Thyroid gland (tissue), 4 donors: Measurements from ENCODE around the gene MED9.

Experiments used
- CTCF ChIP-seq, 6 experiments: fragments of 200-600 bp in 3 of 6; fragments of 450-650 bp in 3 of 6; sonication (generic) in 3 of 6; IDR thresholded peaks; one replicate each; pipeline ENCODE4 v1.5.1; 2016 to 2019; ENCODE audit warnings: antibody characterized with exemption in 6 of 6, mild to moderate bottlenecking in 2 of 6, inconsistent platforms in 1 of 6, moderate library complexity in 1 of 6
- POLR2A ChIP-seq, 2 donors: fragments of 450-650 bp; IDR thresholded peaks; one replicate each; pipeline ENCODE4 v1.6.1; 2017; ENCODE audit warnings: antibody characterized with exemption in 2 of 2, mild to moderate bottlenecking in 2 of 2, moderate library complexity in 1 of 2

DNA sequence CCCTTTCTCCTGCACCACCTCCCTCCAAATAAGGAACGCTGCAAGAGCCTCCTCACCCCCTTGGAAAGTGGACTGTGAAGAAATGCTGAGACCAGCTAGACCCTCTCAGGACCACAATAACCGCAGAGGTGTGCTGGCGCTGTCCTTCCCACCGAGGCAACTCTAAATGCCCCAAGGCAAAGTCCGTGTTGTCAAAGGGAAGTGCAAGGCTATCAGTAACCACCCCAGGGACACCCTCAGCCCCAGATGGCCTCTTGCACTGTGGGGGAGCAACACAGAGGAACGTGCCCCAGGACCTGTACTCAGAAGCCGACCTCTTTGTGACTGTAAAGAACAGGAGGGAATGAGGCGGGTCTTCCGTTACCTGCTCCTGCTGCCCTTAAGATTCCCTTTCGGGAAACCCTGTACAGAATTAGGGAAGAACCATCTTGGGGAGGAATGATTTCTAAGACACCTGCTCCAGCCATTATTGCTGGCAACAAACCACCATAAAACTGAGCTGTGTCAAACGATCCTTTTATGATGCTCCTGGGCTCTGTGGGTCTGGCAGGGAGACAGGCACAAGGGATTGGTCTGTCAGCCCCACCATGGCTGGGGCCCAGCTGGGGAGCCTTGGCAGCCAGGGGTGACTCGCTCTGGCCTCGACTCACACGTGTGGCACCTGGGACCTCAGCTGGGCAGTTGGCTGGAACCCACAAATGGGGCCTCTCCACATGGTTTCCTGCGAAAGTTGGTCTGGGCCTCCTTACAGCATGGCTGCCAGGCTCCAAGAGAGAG is 14.6 kb upstream of the MED9 start:
- TF ChIP-seq CTCF (IDR thresholded peaks at IDR 0.05) (no peak), POLR2A (IDR thresholded peaks at IDR 0.05) (no peak)
